ENCODE results near the gene HMGCL.

The HMGCL gene

DNA sequence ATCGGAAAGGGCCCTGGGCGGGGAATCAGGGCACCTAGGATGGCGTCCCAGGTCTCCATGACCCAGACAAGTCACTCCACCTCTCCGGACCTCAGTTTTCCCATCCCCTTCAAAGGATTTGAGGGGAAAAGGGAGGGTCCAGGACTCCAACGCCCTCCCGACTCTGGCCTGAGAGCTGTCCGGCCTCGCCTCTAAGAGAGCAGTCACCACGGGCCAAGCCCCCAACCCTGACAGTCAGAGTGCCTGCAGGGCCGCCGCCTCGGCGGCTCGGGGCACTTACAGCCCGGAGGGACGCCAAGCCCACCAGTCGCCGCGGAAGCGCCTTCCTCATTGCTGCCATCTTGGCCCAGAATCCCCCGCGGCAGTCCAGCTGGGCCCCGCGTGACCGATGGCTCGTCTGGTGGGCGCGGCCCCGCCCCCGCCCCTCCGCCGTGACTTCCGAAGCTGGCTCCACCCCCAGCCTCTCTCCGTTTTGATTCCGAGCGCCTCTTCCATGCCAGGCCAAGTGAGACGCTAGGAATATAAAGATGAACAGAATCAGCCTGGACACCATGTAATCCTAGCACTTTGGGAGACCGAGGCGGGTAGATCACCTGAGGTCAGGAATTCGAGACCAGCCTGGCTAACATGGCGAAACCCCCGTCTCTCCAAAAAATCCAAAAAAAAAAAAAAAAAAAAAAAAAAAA lies at the start of gene HMGCL:
Gene HMGCL (minus strand): TSS at position 354 of the 686 bp plus-strand sequence. CDS start 14 bp downstream, at position 340.
- Histone ChIP-seq H3K9ac (ENCODE audit: low read depth, low read length, poor library complexity, severe bottlenecking) (peak within 1 kb of the TSS; percentile 94), H3K4me3 (ENCODE audit: low read length, poor library complexity, severe bottlenecking) (peak within 1 kb of the TSS; percentile 99), H3F3A (ENCODE audit: low read depth) (no peaks in the 10 kb centered on the region), H3K36me3 (ENCODE audit: insufficient read depth, low read length) (no peaks in the 10 kb centered on the region), H3K4me1 (ENCODE audit: insufficient read depth, low read length, poor library complexity, severe bottlenecking) (peaks cover 26% of the 10 kb centered on the region), H4K20me1 (ENCODE audit: insufficient read depth, low read length, poor library complexity, severe bottlenecking) (peaks cover 3% of the 10 kb centered on the region), H3K9me3 (ENCODE audit: insufficient read depth, low read depth, low read length) (no peaks in the 10 kb centered on the region), H3K9me2 (replicated peaks; ENCODE audit: low read depth, low read length) (no peaks in the 10 kb centered on the region), H2AFZ (ENCODE audit: low read length) (peak within 1 kb of the TSS; percentile 86), H3K27me3 (ENCODE audit: insufficient read depth, low read length, poor library complexity, severe bottlenecking) (no peaks in the 10 kb centered on the region), H3K4me2 (ENCODE audit: low read depth, low read length, poor library complexity, severe bottlenecking) (peak within 1 kb of the TSS; percentile 95), H3K79me2 (ENCODE audit: insufficient read depth, low read length) (peaks cover 18% of the 10 kb centered on the region)
- TF ChIP-seq, protein P1, sequence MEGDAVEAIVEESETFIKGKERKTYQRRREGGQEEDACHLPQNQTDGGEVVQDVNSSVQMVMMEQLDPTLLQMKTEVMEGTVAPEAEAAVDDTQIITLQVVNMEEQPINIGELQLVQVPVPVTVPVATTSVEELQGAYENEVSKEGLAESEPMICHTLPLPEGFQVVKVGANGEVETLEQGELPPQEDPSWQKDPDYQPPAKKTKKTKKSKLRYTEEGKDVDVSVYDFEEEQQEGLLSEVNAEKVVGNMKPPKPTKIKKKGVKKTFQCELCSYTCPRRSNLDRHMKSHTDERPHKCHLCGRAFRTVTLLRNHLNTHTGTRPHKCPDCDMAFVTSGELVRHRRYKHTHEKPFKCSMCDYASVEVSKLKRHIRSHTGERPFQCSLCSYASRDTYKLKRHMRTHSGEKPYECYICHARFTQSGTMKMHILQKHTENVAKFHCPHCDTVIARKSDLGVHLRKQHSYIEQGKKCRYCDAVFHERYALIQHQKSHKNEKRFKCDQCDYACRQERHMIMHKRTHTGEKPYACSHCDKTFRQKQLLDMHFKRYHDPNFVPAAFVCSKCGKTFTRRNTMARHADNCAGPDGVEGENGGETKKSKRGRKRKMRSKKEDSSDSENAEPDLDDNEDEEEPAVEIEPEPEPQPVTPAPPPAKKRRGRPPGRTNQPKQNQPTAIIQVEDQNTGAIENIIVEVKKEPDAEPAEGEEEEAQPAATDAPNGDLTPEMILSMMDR (conservative IDR thresholded peaks at IDR 0.05; ENCODE audit: low read length): no peak
- no peak for TF ChIP-seq EZH2phosphoT487 (IDR thresholded peaks at IDR 0.05; ENCODE audit: borderline replicate concordance)

DNA sequence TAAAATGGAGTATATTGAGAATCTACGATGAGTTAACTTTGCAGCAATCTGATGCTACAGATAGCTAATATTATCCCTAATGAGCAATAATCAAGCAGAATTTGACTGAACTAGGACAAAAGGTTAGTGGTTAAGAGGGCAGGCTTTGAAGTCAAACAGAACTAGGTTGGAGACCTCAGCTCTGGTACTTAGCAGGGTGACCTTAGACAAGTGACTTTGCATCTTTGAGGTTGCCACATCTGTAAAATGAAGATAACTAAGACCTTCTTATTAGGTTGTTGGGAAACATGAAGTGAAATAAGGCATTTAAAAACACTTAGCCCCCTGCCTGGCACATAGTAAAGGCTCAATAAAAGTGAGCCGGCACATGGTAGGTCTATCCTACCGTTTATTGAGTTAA lies 47.2 kb upstream of the HMGCL start:
- Histone ChIP-seq H3K27me3 (ENCODE audit: insufficient read depth, low read length, poor library complexity, severe bottlenecking) (peaks cover 4% of the 10 kb centered on the region), H3K79me2 (ENCODE audit: insufficient read depth, low read length) (no peaks in the 10 kb centered on the region), H3K9me3 (ENCODE audit: insufficient read depth, low read depth, low read length) (no peaks in the 10 kb centered on the region), H3F3A (ENCODE audit: low read depth) (no peaks in the 10 kb centered on the region), H3K9ac (ENCODE audit: low read depth, low read length, poor library complexity, severe bottlenecking) (no peak overlapping the region), H3K4me2 (ENCODE audit: low read depth, low read length, poor library complexity, severe bottlenecking) (no peak overlapping the region), H3K9me2 (replicated peaks; ENCODE audit: low read depth, low read length) (no peaks in the 10 kb centered on the region), H3K4me1 (ENCODE audit: insufficient read depth, low read length, poor library complexity, severe bottlenecking) (peaks cover 12% of the 10 kb centered on the region), H4K20me1 (ENCODE audit: insufficient read depth, low read length, poor library complexity, severe bottlenecking) (no peaks in the 10 kb centered on the region), H2AFZ (ENCODE audit: low read length) (no peak overlapping the region), H3K4me3 (ENCODE audit: low read length, poor library complexity, severe bottlenecking) (no peak overlapping the region), H3K36me3 (ENCODE audit: insufficient read depth, low read length) (no peaks in the 10 kb centered on the region; the same call in 1 of the 2 replicates)
- TF ChIP-seq EZH2phosphoT487 (IDR thresholded peaks at IDR 0.05; ENCODE audit: borderline replicate concordance): no peak
- TF ChIP-seq, protein P1 (conservative IDR thresholded peaks at IDR 0.05; ENCODE audit: low read length): no peak

DNA sequence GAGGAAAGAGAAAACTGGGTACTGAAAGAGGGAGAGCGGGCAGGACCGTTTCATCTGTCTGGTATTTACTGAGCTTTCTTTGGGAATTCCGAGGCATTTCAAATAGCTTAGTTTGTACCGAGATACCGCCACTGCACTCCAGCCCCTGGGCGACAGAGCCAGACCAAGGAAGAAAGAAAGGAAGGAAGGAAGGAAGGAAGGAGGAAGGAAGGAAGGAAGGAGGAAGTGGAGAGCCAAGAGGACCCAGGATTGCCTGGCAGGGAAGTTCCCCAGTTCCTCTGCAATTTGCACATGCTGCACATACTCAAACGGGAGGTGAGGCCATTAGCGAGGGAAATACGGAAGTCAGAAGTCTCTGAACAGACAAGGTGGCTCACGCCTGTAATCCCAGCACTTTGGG lies 43.8 kb upstream of the HMGCL start:
- peaks cover 34% of the 10 kb centered on the region for H3K4me1 ChIP-seq (ENCODE audit: insufficient read depth, low read length, poor library complexity, severe bottlenecking)
- peak overlapping the region; percentile 89; the same call in 1 of the 2 replicates for H2AFZ ChIP-seq (ENCODE audit: low read length)
- H3K4me3 ChIP-seq (ENCODE audit: low read length, poor library complexity, severe bottlenecking): peak overlapping the region; percentile 83
- no peaks in the 10 kb centered on the region for H3F3A ChIP-seq (ENCODE audit: low read depth)
- H3K9me3 ChIP-seq (ENCODE audit: insufficient read depth, low read depth, low read length): no peaks in the 10 kb centered on the region
- peaks cover 6% of the 10 kb centered on the region for H3K27me3 ChIP-seq (ENCODE audit: insufficient read depth, low read length, poor library complexity, severe bottlenecking)
- H3K4me2 ChIP-seq (ENCODE audit: low read depth, low read length, poor library complexity, severe bottlenecking): peak overlapping the region; percentile 83
- no peaks in the 10 kb centered on the region for H3K36me3 ChIP-seq (ENCODE audit: insufficient read depth, low read length)
- no peak for TF ChIP-seq EZH2phosphoT487 (IDR thresholded peaks at IDR 0.05; ENCODE audit: borderline replicate concordance)
- TF ChIP-seq, protein P1 (conservative IDR thresholded peaks at IDR 0.05; ENCODE audit: low read length): no peak
- H3K9ac ChIP-seq (ENCODE audit: low read depth, low read length, poor library complexity, severe bottlenecking): peak overlapping the region; percentile 49
- no peaks in the 10 kb centered on the region for H4K20me1 ChIP-seq (ENCODE audit: insufficient read depth, low read length, poor library complexity, severe bottlenecking)
- H3K79me2 ChIP-seq (ENCODE audit: insufficient read depth, low read length): no peaks in the 10 kb centered on the region
- no peaks in the 10 kb centered on the region for H3K9me2 ChIP-seq (replicated peaks; ENCODE audit: low read depth, low read length)
